Measurements from ENCODE around the gene PADI4.
"Not testable (repeated sequence)": the region's sequence is repeated elsewhere in the genome, so short reads cannot be mapped to it uniquely, and the experiment has no call there.

The PADI4 gene

DNA sequence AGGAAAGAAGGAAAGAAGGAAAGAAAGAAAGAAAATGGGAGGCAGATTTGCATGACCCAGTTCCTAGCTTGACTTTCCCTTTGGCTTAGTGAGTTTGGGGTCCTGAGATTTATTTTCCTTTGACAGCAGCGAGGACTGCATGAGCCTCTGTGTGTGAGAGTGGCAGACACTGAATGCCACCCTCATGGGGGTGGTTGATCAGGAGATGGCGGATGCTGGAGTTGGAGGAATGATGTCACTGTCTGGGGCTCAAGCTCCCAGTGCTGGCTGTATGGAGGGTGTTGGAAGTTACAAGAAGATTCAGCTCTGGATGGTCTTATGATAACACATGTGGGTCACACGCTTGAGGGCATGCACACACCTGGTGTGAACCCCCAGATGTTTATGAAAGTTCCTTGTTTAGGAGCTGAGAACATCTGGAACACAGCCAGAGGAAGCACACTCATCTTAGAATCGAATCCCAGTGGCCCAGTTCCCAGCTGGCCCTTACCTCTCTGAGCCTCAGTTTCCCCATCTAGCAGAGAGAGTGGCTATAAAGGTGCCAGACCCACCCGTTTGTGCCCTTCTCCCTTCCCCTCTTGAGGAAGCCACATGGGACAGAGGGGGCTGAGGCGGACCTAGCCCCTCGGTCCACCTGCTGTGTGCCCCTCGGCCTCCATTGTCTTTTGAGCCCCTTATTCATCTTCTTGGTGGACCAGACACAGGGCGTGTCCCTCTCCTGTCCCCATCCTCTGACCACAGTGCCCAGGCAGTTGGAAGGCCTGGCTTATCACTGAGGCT lies 5.7 kb downstream of the PADI4 start:
- no peak for DNase-seq (ENCODE audit: low read depth, low spot score)

DNA sequence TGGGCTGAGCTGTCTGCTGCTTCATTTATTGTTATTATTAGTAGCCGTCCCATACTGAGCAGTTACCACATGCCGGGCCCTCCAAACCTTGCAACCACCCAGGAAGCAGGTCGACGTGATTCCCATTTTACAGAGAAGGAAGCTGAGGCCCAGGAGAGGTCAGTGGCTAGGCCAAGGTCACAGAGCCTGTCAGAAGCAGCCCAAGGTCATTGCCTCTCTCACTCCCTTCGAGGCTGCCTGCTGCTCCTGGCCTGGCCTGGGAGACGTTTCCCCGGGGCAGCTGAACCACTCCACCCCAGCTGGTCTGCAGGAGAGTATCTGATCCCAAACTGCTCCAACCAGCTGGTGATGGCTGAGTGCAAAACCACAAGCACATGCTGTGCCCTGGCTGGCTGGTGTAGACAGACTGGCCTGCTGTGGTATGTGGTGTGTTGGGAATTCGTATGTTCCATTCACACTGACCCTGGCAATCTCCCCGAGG lies 6.5 kb downstream of the PADI4 start:
- DNase-seq (ENCODE audit: low read depth, low spot score), result no peak

DNA sequence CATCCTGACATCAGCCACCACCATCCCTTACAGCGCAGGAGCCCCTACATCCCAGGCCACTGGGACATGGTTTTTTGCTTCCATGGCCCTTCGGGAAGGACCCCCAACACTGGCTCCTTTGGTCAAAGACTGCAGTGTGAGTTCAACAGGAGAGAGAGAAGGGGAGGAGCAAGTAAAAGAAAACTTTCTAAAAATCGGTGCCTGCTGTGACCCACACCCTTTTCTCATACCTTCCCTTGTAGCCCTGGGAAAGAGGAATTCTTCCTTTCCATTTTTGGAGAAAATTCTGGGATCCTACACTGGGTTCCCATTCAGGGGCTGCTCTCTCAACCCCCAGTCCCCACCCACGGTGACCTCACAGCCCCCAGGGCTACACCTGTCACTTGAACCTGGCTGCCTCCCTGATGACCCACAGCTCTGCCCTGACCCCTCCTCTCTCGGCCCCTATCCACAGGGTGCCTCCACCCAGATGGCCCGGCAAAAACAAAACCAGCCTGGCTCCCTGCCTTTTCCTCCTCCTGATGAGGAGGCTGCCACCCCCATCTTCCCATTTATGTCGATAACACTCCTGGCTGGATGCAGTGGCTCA lies 7.6 kb downstream of the PADI4 start:
- no peak for DNase-seq (ENCODE audit: low read depth, low spot score)

DNA sequence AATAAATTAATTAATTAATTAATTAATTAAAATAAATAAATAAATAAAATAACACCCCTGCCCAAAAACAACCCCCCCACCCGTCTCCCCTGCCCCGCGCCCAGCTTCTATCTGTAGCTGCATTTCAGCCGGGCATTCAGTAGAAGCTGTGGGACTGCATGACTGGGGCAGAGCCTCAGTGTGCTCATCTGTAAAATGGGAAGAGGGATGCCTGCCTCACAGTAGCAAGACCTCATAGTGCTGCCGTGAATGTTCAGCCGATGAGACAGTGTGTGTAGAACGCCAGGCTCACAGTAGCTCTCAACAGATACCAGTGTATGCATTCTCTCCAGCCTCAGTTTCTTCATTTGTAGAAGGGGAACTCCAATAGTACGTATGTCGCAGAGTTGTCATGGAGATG lies 8.7 kb downstream of the PADI4 start:
- no peak for DNase-seq (ENCODE audit: low read depth, low spot score)

DNA sequence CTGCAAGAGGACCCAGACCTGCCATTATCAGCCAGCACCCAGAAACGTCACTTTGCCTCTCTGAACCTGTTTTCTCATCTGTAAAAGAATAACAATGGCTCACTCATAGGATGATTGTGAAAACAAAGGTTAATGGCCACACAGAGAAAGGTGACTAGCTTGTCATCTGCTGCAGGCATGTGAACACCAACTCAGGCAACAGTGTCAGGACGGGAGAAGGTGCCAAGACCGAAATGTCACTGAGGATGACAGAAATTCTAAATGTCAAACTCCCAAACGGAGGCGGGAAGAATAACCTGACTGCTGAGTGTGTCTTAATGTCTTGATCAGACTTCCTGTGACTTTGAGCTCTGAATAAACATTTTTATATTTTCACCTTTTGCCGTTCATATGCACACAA lies 10.3 kb downstream of the PADI4 start:
- no peak for DNase-seq (ENCODE audit: low read depth, low spot score)

DNA sequence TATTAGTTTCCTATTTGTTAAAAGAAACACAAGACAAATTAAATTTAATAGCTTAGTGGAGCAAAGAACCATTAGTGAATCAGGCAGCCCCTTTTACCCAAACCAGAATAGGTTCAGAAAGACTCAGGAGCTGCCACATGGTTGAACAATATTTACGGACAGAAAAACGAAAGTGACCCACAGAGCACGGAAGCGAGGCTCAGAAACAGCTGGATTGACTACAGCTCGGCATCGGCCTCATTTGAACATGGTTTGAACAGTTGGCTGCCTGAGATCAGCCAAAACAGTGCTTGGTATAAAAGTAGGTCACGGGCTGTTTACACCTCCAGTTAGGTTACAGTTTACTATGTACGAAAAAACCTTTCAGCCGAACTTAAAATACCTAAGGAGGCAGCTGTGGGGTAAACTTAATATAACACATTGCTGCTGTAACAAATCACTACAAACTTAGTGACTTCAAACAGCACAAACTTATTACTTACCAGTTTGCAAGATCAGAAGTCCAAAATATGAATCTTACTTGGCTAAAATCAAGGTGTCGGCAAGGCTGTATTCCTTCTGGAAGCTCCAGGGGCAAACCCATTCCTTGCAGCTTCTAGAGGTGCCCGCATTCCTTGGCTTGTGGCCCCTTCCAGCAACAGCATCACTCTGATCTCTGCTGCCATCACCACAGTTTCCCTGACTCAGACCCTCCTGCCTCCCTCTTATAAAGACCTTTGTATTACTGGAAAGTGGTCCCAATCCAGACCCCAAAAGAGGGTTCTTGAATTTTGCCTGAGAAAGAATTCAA lies 11.8 kb downstream of the PADI4 start:
- no peak for DNase-seq (ENCODE audit: low read depth, low spot score)

DNA sequence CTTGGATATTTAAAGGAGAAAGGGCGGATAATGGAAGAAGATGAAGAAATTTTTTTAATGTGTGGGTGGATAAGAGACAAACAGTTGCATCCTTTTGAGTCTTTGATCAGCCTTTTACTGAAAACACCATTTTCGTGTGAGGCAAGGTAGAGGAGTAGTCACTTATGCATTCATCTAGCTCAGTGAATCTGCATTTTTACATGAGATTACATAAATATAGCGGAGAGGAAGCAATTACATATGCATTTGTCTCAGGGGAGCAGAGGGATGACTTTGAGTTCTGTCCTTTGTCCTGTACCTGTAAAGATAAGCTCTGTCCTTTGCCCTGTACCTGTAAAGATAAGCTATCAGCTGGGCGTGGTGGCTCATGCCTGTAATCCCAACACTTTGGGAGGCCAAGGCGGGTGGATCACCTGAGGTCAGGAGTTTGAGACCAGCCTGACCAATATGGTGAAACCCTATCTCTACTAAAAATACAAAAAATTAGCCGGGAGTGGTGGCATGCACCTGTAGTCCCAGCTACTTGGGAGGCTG lies 13.9 kb downstream of the PADI4 start:
- not testable (repeated sequence) for DNase-seq (ENCODE audit: low read depth, low spot score)

DNA sequence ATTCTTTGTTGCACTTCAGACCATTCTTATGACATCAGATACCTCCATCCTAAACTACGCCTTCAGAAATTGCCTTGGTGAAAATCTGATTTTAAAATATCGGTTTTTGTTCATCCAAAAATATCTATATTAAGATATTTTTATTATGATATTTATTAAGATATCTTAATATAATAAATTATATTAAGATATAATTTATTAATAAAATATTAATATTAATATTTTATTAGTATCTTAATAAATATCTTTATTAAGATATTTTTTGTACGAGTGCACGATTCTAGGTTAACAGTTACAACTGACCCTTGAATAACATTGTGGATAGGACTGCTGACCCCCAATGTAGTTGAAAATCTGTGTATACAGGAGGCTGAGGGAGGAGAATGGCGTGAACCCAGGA lies 20.9 kb downstream of the PADI4 start:
- no peak for DNase-seq (ENCODE audit: low read depth, low spot score)

DNA sequence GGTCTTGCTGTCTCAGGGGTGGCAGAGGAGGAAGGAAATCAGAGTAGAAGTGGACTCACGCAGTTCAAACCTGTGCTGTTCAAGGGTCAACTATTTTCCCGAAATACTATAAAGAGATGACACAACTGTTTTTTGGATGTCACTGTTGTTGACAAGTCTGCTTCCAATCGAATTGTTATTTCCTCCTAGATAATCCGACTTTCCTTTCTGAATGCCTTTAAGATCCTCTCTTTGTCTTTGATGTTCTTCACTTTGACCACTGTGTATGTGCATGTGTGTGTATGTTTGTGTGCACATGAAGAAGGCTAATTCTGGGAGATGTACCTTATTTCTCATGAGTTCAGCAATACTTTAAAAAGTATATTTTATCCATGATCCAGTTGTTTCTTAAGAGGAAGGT lies 21.6 kb downstream of the PADI4 start:
- DNase-seq (ENCODE audit: low read depth, low spot score), result no peak

DNA sequence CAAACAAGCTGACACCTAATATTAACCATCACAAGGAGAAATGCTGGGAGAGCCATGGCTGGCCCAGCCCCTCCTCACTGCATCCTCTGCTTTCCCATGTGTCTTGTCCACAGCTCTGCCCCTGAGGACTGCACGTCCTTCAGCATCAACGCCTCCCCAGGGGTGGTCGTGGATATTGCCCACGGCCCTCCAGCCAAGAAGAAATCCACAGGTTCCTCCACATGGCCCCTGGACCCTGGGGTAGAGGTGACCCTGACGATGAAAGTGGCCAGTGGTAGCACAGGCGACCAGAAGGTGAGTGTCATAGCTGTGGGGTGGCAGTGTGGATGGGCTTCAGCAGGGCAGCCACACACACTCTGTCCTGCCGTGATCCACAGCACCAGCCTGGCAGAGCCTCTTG lies 22.9 kb downstream of the PADI4 start:
- DNase-seq (ENCODE audit: low read depth, low spot score), result no peak

DNA sequence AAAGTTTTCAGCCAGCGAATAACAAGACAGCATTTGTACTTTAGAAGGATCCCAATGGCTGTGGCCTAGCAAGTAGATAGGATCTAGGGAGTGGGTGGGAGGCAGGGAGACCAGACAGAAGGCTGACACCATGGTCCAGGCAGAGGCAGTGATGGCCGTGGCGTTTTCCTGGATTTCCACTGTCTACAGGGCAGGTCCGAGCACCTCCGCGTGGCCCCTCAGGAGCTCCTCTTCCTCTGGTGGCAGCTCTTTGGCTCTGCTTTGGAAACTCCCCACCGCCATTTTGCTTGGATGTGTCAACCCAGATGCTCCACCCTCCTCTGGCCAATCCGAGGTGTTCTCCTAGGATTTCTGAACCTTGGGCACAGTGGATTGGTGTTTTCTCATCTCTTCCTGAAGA lies 25.1 kb downstream of the PADI4 start:
- no peak for DNase-seq (ENCODE audit: low read depth, low spot score)

DNA sequence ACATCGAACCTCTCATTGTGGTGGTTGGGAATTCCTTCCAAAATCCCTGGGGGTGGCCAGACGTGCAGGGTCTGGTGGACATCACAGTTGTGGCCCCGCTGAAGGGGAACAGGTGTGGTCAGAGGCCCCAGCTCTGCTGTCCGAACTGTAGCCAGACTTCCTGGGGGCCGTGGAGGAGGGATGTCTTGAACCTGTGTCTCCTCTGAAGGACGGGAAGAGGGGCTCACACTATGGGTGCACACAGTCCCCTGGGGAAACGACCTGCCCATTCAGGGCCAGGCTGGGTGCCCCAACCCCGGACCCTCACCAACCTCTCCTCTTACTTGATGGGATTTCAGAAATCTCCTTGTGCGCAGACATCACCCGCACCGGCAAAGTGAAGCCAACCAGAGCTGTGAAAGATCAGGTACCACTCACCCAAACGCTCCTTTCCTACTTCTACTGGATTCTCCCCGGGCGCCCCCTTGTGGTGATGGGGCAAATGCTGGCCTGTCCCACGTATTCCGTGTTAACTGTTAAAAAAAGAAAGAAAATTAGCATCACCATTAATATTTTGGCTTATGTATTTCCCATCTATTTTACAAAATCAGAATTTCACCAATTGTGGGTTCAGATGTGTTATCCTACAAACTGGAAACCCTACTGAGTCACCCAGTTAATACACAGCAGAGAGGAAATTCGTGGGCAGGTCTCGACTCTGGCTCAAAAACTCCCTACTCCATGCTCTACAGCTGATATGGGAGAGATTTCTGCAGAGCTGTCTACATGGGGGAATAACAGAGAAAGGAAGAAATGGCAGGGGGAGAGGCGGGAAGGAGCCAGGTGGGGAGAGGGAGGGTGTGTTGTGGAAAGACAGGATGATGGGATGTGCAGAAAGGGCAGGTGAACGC lies 28.1 kb downstream of the PADI4 start:
- DNase-seq (ENCODE audit: low read depth, low spot score), result no peak

DNA sequence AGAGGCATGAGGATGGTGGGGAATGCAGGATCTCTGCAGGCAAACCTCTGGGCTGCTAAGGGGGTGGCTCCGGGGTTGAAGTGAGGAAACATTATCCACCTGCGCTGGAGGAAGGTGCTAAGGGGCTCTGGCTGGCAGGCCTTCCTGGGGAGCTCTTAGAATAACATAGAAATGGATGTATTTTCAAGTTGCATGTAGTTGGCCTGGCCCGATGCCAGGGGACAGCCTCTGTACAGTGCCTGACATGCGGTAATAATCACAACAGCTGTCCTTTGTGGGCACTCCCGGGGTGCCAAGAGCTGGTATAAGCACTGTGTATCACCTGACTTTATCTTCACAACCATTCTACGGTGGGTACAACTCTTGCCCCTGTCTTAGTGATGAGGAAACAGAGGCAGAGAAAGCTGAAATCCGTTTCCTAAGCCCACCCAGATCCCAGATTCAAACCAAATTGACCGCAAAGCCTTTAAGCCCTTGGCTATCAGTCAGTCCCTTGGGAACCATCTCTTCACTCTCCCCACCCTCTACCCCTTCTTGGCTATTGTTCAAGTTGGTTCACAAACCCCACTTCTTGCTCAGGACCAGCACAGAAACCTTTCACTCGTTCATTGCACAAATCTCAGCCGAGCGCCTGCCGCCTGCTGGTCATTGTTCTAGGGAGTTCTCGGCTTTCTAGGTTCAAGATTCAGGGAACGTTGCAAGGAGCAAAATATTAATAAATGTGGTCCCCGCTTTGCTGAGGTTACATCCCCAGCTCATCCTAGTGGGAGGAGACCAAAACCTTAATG lies 30.9 kb downstream of the PADI4 start:
- DNase-seq (ENCODE audit: low read depth, low spot score), result no peak

DNA sequence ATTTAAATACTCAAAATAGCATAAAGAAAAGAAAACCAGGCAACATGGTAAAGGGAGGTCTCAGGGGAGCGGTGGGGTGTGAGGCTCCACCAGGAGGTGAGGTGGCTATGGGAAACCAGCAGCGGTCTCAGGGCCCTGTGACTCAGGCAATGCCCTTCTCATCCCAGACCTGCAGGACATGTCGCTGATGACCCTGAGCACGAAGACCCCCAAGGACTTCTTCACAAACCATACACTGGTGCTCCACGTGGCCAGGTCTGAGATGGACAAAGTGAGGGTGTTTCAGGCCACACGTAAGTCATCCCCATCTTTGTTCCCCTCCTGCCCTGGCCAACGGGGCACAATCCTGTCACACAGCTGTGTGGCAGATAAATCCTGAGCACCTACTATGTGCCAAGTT lies 31.5 kb downstream of the PADI4 start:
- no peak for DNase-seq (ENCODE audit: low read depth, low spot score)

DNA sequence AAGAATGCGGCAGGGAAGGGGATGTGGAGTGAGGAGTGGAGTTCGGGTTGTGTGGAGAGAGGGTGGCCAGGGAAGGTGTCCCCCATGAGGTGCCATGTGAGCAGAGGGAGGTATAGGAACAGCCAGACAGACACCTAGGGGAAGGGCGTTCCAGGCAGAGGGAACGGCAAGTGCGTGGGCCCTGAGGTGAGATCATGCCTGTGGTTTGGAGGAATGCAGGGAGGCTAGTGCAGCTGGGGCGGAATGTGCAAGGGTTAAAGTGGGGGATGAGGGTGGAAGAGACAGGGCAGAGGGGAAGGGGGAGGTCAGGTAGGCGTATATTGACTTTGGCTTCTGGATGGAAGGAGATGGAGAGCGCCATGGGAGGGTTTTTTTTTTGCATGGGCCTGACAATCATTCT lies 32.4 kb downstream of the PADI4 start:
- no peak for DNase-seq (ENCODE audit: low read depth, low spot score)

DNA sequence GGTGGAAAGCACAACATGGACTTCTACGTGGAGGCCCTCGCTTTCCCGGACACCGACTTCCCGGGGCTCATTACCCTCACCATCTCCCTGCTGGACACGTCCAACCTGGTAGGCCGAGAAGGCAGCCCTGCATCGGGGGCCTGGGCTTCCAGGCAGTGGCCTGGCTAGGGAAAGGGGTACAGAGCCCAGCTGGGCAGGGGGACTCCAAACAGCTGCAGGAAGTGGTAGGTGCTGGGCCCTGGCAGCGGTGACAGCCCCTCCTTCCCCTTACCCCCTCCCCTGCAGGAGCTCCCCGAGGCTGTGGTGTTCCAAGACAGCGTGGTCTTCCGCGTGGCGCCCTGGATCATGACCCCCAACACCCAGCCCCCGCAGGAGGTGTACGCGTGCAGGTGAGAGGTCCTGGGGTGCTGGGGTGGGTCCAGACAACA lies 34.0 kb downstream of the PADI4 start:
- no peak for DNase-seq (ENCODE audit: low read depth, low spot score)

DNA sequence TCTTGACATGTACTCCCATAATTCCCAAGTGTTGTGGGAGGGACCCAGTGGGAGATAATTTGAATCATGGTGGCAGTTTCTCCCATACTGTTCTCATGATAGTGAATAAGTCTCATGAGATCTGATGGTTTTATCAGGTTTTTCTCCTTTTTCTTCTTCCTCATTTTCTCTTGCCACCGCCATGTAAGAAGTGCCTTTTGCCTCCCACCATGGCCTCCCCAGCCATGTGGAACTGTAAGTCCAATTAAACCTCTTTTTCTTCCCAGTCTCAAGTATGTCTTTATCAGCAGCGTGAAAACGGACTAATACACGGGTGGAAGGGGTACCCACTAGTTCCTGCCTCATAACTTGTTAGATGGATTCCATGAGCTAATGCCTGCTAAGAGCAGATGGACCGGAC lies 37.5 kb downstream of the PADI4 start:
- DNase-seq (ENCODE audit: low read depth, low spot score), result not testable (repeated sequence)

DNA sequence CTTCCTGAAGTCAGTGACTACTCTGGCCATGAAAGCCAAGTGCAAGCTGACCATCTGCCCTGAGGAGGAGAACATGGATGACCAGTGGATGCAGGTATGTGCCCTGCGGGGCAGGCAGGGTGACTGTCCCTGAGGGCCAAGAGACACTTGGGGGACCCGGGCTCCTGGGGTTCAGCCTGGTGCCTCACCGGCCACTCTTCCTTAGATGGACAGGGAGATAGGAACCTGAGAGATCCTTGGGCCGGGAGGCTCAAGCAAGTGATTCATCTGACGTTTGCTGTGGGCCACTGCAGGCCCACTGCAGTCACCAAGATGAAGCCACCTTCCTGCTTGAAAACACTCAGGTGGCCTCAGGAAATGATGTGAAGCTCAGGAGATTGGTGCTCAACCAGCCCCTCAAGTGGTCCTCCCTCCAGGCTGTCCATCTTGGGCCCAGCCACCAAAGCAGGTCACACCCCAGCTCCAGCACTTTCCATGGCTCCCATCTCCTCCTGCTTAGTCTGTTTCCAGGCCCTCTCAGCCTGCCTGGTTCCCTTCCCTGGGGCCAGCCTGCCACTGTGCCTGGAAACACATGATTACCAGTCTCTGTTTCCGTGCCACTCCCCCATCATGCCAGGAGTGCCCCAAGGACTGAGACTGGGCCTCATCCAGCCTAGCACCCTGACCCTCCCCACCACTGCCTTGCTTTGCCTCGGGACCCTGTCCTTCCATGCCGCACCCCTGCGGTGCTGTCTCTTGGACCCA lies 38.2 kb downstream of the PADI4 start:
- DNase-seq (ENCODE audit: low read depth, low spot score), result no peak

DNA sequence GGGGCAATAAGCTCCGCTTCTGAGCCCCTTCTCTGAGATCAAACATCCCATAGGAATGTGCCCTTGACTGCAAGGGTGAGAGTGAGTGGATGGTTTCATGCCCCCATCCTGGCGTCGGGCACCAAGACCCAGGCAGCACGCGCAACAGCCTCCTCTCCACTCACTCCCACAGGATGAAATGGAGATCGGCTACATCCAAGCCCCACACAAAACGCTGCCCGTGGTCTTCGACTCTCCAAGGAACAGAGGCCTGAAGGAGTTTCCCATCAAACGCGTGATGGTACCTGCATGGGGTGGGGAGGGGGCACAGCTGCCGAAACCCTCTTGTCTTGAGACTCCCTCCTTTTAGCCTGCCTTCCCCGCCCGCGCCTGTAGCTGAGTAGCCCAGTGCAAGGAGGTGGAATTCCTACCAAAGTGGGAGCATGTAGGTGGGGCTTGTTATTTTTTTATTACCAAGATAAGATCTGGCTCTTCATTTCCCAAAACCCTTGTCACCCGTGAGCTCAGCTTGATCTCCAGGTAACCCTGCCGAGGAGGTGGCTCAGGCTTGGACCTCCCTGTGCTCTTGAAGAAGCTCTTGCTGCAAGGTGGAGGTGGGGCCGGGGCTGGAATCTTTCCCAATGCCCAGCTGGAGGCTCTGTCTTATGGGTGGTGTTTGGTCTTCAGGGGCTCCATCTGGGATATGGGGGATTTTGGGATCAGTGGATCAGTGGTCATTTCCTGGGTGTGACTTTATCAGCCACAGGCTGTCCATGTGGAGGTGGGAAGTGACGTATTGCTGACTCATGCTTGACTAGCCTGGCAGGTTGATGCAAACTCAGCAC lies 40.0 kb downstream of the PADI4 start:
- no peak for DNase-seq (ENCODE audit: low read depth, low spot score)

All from brain pericyte (primary cell).